T-helper 22 cell (primary cell): ENCODE data around the gene RAB20.
"Not testable (repeated sequence)": the region's sequence is repeated elsewhere in the genome, so short reads cannot be mapped to it uniquely, and the experiment has no call there.

Source experiments
- DNase-seq: peaks from one replicate; pipeline ENCODE4 v3.0.0-alpha.2; 2020; ENCODE audit warnings: low read depth

RAB20 gene

GRCh38 chr13:110490009-110490770 lies 71.3 kb downstream of the RAB20 start:
- no peak for DNase-seq

GRCh38 chr13:110486880-110487279 lies 74.6 kb downstream of the RAB20 start:
- DNase-seq = not testable (repeated sequence)

DNA sequence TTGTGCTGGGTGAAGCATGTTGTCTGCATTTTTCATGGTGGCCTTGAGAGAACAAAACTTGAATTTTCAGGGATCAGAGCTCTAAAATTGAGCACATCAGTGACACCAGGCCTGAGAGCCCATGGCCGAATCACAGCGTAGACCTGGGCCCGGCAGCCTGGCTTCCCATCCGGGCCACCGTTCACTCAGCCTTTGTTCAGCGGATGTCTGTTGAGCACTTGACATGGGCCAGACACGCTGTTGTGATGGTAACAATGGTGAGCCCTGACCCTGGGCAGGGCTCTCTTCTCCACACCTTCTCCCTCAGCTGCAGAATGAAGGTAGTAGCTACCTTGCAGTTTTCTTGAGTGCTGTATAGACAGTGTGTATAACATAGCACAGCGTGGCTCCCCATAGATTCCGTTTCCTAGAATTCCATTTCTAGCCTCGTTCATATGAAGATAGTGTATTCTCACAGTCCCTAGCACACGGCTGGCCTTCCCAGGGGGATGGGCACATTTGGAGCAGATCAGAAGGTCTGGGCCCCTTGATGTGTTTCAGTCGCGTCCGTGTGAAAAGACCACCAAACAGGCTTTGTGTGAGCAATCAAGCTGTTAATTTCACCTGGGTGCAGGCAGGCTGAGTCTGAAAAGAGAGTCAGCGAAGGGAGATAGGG lies 75.3 kb downstream of the RAB20 start:
- no peak for DNase-seq

DNA sequence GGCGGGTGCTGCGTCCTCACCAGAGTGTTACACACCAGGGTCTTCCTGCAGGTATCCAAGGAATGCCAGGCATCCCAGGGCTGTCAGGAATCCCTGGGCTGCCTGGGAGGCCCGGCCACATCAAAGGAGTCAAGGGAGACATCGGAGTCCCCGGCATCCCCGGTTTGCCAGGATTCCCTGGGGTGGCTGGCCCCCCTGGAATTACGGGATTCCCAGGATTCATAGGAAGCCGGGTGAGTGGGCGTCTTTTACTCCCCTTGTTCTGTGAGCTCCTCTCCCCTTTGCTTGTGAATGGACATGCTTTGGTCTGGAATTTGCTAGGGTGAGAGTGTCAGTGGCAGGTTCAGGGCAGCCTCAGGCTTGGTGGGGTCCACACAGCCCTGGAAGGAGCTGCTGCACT lies 75.9 kb downstream of the RAB20 start:
- DNase-seq = no peak

DNA sequence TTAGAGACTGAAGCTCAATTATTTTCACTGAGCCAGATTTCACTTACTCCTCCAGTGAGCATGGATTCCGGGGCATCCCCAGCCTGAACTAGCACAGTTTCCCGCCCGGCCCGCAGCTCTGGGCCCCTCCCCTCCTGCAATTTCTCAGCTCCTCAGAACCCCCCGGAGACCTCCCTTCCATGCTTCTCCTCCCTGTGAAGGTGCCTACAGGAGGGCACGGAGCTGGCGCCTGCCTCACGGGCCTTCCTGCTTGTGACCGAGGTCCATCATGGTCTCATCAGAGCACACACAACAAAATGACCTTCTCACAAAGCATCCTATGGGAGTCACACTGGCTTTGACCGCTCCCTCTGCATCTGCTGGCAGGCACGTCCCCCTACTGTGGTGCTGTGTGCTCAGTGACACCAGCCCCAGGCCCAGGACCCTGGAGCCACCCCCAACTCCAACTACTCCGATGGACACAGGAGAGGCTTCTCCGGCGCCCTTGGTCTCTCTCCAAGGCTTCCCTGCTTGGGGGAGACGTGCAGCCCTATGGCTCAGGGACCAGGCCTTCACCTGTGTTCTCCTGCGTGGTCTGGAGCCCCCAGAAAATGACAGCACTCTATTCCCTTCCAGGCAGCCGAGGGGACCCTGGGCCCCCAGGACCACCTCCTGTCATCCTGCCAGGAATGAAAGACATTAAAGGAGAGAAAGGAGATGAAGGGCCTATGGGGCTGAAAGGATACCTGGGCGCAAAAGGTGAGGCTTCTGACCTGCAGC lies 77.1 kb downstream of the RAB20 start:
- DNase-seq = no peak

- no peak for DNase-seq
Measured at GRCh38 chr13:110483386-110483968, 78.0 kb downstream of the RAB20 start.

GRCh38 chr13:110480161-110480560 lies 81.4 kb downstream of the RAB20 start:
- no peak for DNase-seq

GRCh38 chr13:110479648-110480047 lies 81.9 kb downstream of the RAB20 start:
- no peak for DNase-seq

DNA sequence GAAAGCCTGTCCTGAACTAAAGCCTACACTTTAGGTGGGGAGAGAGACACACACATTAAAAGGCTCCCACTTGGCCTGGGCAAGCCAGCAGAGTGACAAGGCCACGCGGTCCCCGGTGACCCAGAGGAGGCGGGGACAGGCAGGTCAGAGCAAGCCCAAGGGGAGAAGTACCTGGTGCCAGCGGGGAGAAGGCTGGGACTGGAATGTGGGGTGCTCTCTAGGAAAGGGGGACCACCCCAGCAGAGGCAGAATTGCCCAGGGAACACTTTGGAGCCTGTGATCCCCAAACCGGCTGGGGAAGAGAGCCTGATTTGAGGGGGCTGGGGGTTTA lies 82.3 kb downstream of the RAB20 start:
- DNase-seq = no peak

GRCh38 chr13:110478405-110479214 lies 82.9 kb downstream of the RAB20 start:
- no peak for DNase-seq

- DNase-seq = no peak
Measured at GRCh38 chr13:110477706-110478245, 83.7 kb downstream of the RAB20 start.

- DNase-seq = no peak
Measured at GRCh38 chr13:110476220-110476617, 85.3 kb downstream of the RAB20 start.

- no peak for DNase-seq
Measured at GRCh38 chr13:110475550-110476219, 85.8 kb downstream of the RAB20 start.

DNA sequence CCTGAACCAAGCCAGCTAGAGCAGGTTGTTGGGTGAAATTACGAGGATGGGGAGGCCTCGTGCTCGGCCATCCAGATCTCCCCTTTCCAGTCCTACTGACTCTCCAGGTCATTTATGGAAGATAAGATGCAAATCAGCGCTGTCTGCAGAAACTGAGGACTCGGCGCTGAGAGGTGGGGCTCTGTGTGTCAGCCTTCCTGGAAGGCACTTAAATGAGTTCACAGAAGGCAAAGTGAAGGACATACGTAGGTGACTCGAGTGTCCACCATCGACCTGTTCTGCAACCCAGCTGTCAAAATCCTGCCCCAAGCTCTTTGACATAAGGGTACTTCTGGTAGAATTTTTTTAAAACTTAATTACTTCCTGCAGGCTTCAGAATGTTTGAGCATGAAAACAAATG lies 86.4 kb downstream of the RAB20 start:
- no peak for DNase-seq

- no peak for DNase-seq
Measured at GRCh38 chr13:110474713-110475112, 86.8 kb downstream of the RAB20 start.
